Glomerular visceral epithelial cell (primary cell): ENCODE measurements around the gene RILP.
"Not testable (repeated sequence)": the region's sequence is repeated elsewhere in the genome, so short reads cannot be mapped to it uniquely, and the experiment has no call there.

Experiments used
- DNase-seq: peaks from one replicate; pipeline ENCODE4 v3.0.0-alpha.2; 2016; ENCODE audit errors: extremely low spot score

RILP gene

GRCh38 chr17:1649844-1650501 lies at the start of gene RILP:
TSS of gene RILP (minus strand) at chr17:1649866. CDS start at chr17:1649804, 62 bp downstream.
- DNase-seq = peak; percentile 63

GRCh38 chr17:1697681-1698080 lies 48.0 kb upstream of the RILP start:
- no peak for DNase-seq

GRCh38 chr17:1695365-1695764 lies 45.7 kb upstream of the RILP start:
- DNase-seq = no peak

GRCh38 chr17:1693339-1693738 lies 43.7 kb upstream of the RILP start:
- DNase-seq = no peak

GRCh38 chr17:1690544-1691221 lies 41.0 kb upstream of the RILP start:
- DNase-seq = no peak

- DNase-seq = not testable (repeated sequence)
These were observed 38.7 kb upstream of the RILP start for GRCh38 chr17:1688405-1688804.

- DNase-seq = no peak
These were observed 36.4 kb upstream of the RILP start for GRCh38 chr17:1686086-1686485.

GRCh38 chr17:1684378-1685189 lies 34.9 kb upstream of the RILP start, which contains the start of gene PRPF8:
TSS of gene PRPF8 (minus strand) at chr17:1684867. CDS start at chr17:1684571, 296 bp downstream.
- DNase-seq = peak; percentile 98

- no peak for DNase-seq
These were observed 33.8 kb upstream of the RILP start for GRCh38 chr17:1683459-1683858.

- no peak for DNase-seq
These were observed 26.7 kb upstream of the RILP start for GRCh38 chr17:1676401-1676800.

GRCh38 chr17:1673041-1673785 lies 23.5 kb upstream of the RILP start:
- no peak for DNase-seq

- DNase-seq = not testable (repeated sequence)
These were observed 14.3 kb upstream of the RILP start for GRCh38 chr17:1663934-1664333.

- no peak for DNase-seq
These were observed 11.4 kb upstream of the RILP start for GRCh38 chr17:1661045-1661444.

GRCh38 chr17:1658100-1658499 lies 8.4 kb upstream of the RILP start:
- no peak for DNase-seq

- DNase-seq = no peak
These were observed 4.1 kb upstream of the RILP start for GRCh38 chr17:1653735-1654134.

- not testable (repeated sequence) for DNase-seq
These were observed 3.1 kb upstream of the RILP start for GRCh38 chr17:1652794-1653193.

- no peak for DNase-seq
These were observed 1.8 kb upstream of the RILP start for GRCh38 chr17:1651559-1651844.

GRCh38 chr17:1650731-1651558 lies 1.3 kb upstream of the RILP start:
- no peak for DNase-seq

- DNase-seq = peak; percentile 97
These were observed 463 bp downstream of the RILP start for GRCh38 chr17:1648963-1649843.
